Naive B cell (primary cell): ENCODE data around the gene NPHS1. TPM values are rescaled to one million over a fixed set of nuclear protein-coding genes. Genes with fewer than 3 reads are reported as not detected.

Experiments used
- ATAC-seq, 2 donors: fragments of 150-1000 bp; cut with Tn5 transposase; 2 replicates each; pipeline ENCODE4 v1.10.0; 2021; ENCODE audit warnings: low read depth in 2 of 2, mild to moderate bottlenecking in 2 of 2, moderate library complexity in 2 of 2
- DNase-seq: peaks from one replicate; pipeline ENCODE4 v3.0.0; 2022
- H3K27ac Mint-ChIP-seq, 6 donors: one replicate each; pipeline ENCODE4 v1.8.0; 2020 to 2022; ENCODE audit warnings: mild to moderate bottlenecking in 6 of 6, mixed read lengths in 6 of 6, moderate library complexity in 5 of 6, inconsistent platforms in 2 of 6
- H3K27me3 Mint-ChIP-seq, 3 donors: one replicate each; pipeline ENCODE4 v1.8.0; 2021 to 2022; ENCODE audit warnings: mixed read lengths in 3 of 3, mild to moderate bottlenecking in 1 of 3
- H3K36me3 Mint-ChIP-seq, 2 donors: one replicate each; pipeline ENCODE4 v1.8.0; 2020 to 2022; ENCODE audit warnings: mixed read lengths in 2 of 2, inconsistent platforms in 1 of 2, mild to moderate bottlenecking in 1 of 2
- H3K4me1 Mint-ChIP-seq, 3 donors: one replicate each; pipeline ENCODE4 v1.8.0; 2020 to 2022; ENCODE audit warnings: mixed read lengths in 3 of 3, inconsistent platforms in 1 of 3, mild to moderate bottlenecking in 1 of 3, moderate library complexity in 1 of 3
- H3K4me3 Mint-ChIP-seq, 8 donors: one replicate each; pipeline ENCODE4 v1.8.0; 2020 to 2022; ENCODE audit warnings: mild to moderate bottlenecking in 8 of 8, mixed read lengths in 8 of 8, moderate library complexity in 8 of 8, inconsistent platforms in 2 of 8
- H3K9me3 Mint-ChIP-seq, 7 donors: one replicate each; pipeline ENCODE4 v1.8.0; 2020 to 2022; ENCODE audit warnings: mixed read lengths in 7 of 7, mild to moderate bottlenecking in 5 of 7, inconsistent platforms in 2 of 7, moderate library complexity in 1 of 7
- polyA plus RNA-seq, 6 donors: library from polyadenylated mRNA; unstranded; fragments of 300-500 nt; fragmentation: Illumina TruSeq; gene quantifications; one replicate each; pipeline ENCODE4 v1.2.3, GENCODE V29; 2021; ENCODE audit warnings: low read depth in 6 of 6

The NPHS1 gene
- polyA plus RNA-seq, 6 donors from 2014 or later, result not detected

- no peaks in the 10 kb centered on the region for H3K36me3 Mint-ChIP-seq
- H3K27me3 Mint-ChIP-seq, result peaks cover 18 to 33% (median 25%) of the 10 kb centered on the region in 3 donors
- no peak overlapping the region for H3K4me3 Mint-ChIP-seq
- DNase-seq (no peak), ATAC-seq (no peak)
- H3K27ac Mint-ChIP-seq, result no peak overlapping the region
- H3K4me1 Mint-ChIP-seq, result peaks cover 7 to 10% (median 9%) of the 10 kb centered on the region in 3 donors
- no peaks in the 10 kb centered on the region for H3K9me3 Mint-ChIP-seq
These were observed 59.4 kb downstream of the NPHS1 start for GRCh38 chr19:35792888-35793287.

DNA sequence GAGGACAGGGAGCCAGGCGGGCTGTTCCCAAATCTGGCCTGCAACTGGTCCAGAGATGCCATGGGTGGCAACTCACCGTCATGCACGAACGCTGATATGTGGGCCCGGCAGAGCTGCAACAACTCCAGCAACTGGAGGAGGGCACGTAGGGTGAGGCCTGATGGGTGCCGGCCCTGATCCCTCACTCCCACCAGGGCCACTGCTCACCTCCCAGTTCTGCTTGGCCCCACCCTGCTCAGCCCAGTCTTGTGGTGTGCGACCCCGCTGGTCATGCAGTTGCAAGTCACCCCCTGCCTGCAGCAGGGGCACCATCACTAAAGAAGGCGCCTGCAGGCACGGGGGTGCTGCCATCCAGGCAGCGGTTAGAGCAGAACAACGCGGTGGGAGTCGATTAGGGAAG, 60.0 kb downstream of the NPHS1 start:
- peaks cover 14 to 27% (median 23%) of the 10 kb centered on the region in 3 donors for H3K27me3 Mint-ChIP-seq
- H3K4me3 Mint-ChIP-seq, result no peak overlapping the region
- H3K4me1 Mint-ChIP-seq, result peaks cover 6 to 7% (median 7%) of the 10 kb centered on the region in 3 donors
- H3K27ac Mint-ChIP-seq, result no peak overlapping the region
- no peaks in the 10 kb centered on the region for H3K9me3 Mint-ChIP-seq
- no peak for DNase-seq
- ATAC-seq, result no peak
- H3K36me3 Mint-ChIP-seq, result no peaks in the 10 kb centered on the region

GRCh38 chr19:35791814-35792279, 60.5 kb downstream of the NPHS1 start:
- H3K9me3 Mint-ChIP-seq, result no peaks in the 10 kb centered on the region
- peaks cover 2 to 3% (median 2%) of the 10 kb centered on the region in 3 donors for H3K4me1 Mint-ChIP-seq
- no peaks in the 10 kb centered on the region for H3K36me3 Mint-ChIP-seq
- no peak for DNase-seq
- H3K4me3 Mint-ChIP-seq, result no peak overlapping the region
- no peak overlapping the region for H3K27ac Mint-ChIP-seq
- peaks cover 9 to 23% (median 18%) of the 10 kb centered on the region in 3 donors for H3K27me3 Mint-ChIP-seq
- ATAC-seq, result no peak

DNA sequence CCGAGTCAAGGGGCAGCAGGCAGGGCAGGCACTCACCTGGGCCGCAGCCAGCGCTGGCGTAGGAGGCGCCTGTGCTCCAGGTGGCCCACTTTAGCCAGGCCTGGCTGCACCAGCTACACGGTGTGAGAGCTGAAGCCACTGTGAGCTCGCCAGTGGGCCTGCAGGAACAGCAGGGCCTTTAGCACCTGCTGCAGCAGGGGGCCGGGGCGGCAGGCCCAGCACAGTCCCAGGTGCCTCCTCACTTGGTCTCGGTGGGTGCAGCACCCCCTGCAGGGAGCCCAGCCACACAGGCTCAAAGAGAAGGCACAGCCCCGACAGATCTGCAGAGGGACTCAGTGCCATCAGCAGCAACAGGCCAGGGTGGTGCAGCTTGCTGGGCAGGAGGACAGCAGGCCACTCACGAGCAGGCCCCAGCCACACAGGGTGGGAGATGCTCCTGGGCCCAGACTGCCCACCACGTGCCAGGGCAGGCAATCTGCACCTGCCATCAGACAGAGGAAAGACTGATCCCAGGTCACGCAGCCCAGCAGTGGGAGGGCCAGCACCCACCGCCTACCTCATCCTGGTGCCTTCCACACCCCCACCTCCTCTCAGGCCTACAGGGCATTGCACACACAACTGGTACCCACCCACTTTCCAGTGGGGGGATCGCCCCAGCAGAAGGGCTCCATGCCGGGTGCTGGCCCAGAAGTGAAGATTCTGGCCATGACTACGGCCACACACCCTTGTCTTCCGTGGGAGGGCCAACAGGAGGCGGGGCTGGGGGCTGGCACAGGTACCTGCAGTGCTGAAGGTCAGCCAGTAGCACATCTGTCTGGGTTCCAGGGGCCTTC, 61.1 kb downstream of the NPHS1 start:
- Mint-ChIP-seq H3K9me3 (no peaks in the 10 kb centered on the region), H3K4me3 (no peak overlapping the region), H3K36me3 (no peaks in the 10 kb centered on the region), H3K27ac (no peak overlapping the region), H3K4me1 (peaks cover 0 to 2% (median 0%) of the 10 kb centered on the region in 3 donors), H3K27me3 (peaks cover 5 to 16% (median 12%) of the 10 kb centered on the region in 3 donors)
- ATAC-seq (peak in 1 of 2 donors; percentile 33), DNase-seq (no peak)

- peaks cover 0 to 12% (median 8%) of the 10 kb centered on the region in 3 donors for H3K27me3 Mint-ChIP-seq
- no peak for DNase-seq
- no peak for ATAC-seq
- H3K36me3 Mint-ChIP-seq, result no peaks in the 10 kb centered on the region
- H3K9me3 Mint-ChIP-seq, result no peaks in the 10 kb centered on the region
- no peak overlapping the region for H3K27ac Mint-ChIP-seq
- H3K4me1 Mint-ChIP-seq, result peaks cover 0 to 2% (median 0%) of the 10 kb centered on the region in 3 donors
- no peak overlapping the region for H3K4me3 Mint-ChIP-seq
These were observed 62.0 kb downstream of the NPHS1 start for GRCh38 chr19:35789978-35790944.

GRCh38 chr19:35789195-35789977, 62.9 kb downstream of the NPHS1 start:
- Mint-ChIP-seq H3K4me3 (no peak overlapping the region), H3K27me3 (peaks cover 0 to 12% (median 8%) of the 10 kb centered on the region in 3 donors), H3K36me3 (no peaks in the 10 kb centered on the region), H3K4me1 (peaks cover 0 to 2% (median 0%) of the 10 kb centered on the region in 3 donors), H3K9me3 (no peaks in the 10 kb centered on the region), H3K27ac (no peak overlapping the region)
- ATAC-seq, result no peak
- DNase-seq, result no peak

DNA sequence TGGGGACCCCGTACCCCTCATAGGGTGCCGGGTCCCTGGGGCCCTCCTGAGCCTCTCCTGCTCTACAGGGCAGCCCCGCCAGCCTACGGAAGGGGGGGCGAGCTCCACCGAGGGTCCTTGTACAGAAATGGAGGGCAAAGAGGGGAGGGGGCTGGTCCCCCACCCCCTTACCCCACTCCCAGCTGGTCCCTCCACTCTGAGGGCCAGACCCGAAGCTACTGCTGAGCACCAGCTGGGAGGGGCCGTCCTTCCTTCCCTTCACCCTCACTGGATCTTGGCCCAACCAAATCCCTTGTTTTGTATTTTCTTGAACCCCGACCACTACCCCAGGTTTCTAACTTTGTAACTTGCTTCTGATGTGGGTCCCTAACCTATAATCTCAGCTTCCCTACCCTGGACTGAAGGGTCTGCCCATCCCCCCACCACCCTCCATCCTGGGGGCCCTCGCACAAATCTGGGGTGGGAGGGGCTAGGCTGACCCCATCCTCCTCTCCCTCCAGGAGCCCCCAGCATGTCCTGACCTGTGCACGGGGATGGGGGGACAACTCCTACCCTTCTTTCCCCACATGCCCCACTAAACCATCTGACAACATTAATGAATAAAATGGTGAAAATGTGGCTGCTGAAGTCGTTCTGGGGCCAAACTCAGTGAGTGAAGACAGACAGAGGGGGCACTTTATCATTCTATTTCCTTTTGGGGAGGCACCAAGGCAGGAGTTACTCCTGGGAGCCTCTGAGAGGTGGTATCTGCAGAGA, 63.9 kb downstream of the NPHS1 start:
- no peak for DNase-seq

GRCh38 chr19:35787227-35787799, 65.0 kb downstream of the NPHS1 start:
- no peak for ATAC-seq
- no peaks in the 10 kb centered on the region for H3K9me3 Mint-ChIP-seq
- H3K27ac Mint-ChIP-seq, result no peak overlapping the region
- DNase-seq, result no peak
- H3K4me1 Mint-ChIP-seq, result peaks cover 0 to 10% (median 8%) of the 10 kb centered on the region in 3 donors
- no peak overlapping the region for H3K4me3 Mint-ChIP-seq
- no peaks in the 10 kb centered on the region for H3K36me3 Mint-ChIP-seq
- H3K27me3 Mint-ChIP-seq, result no peaks in the 10 kb centered on the region

More for the DNA sequence above, 63.9 kb downstream of the NPHS1 start:
- Mint-ChIP-seq H3K27me3 (peaks cover 0 to 6% (median 0%) of the 10 kb centered on the region in 3 donors), H3K9me3 (no peaks in the 10 kb centered on the region), H3K36me3 (no peaks in the 10 kb centered on the region), H3K4me1 (peaks cover 0 to 5% (median 2%) of the 10 kb centered on the region in 3 donors), H3K27ac (peak overlapping the region in 1 of 6 donors; percentile 63), H3K4me3 (no peak overlapping the region)
- ATAC-seq, result no peak

GRCh38 chr19:35786299-35787160, 65.8 kb downstream of the NPHS1 start:
- Mint-ChIP-seq H3K27me3 (no peaks in the 10 kb centered on the region), H3K4me3 (no peak overlapping the region), H3K4me1 (peaks cover 0 to 10% (median 8%) of the 10 kb centered on the region in 3 donors), H3K27ac (peak overlapping the region in 3 of 6 donors; percentile 54 to 82 (median 62)), H3K36me3 (no peaks in the 10 kb centered on the region), H3K9me3 (no peaks in the 10 kb centered on the region)
- ATAC-seq, result no peak
- no peak for DNase-seq

DNA sequence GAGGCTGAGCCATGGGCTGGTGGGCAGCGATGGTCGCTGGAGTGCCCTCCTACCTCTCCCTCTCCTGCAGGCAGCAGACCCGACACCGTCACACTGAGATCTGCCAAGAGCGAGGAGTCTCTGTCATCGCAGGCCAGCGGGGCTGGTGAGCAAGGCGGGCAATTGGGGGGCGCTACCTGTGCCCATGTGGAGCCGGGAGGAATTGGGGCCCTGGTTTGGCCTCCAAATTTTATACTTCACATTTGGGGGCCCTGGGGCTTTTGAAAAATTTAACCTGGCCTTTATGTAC, 67.0 kb downstream of the NPHS1 start:
- Mint-ChIP-seq H3K4me3 (no peak overlapping the region), H3K27ac (no peak overlapping the region), H3K4me1 (peaks cover 0 to 10% (median 8%) of the 10 kb centered on the region in 3 donors), H3K27me3 (no peaks in the 10 kb centered on the region), H3K36me3 (no peaks in the 10 kb centered on the region), H3K9me3 (no peaks in the 10 kb centered on the region)
- ATAC-seq (no peak), DNase-seq (no peak)

DNA sequence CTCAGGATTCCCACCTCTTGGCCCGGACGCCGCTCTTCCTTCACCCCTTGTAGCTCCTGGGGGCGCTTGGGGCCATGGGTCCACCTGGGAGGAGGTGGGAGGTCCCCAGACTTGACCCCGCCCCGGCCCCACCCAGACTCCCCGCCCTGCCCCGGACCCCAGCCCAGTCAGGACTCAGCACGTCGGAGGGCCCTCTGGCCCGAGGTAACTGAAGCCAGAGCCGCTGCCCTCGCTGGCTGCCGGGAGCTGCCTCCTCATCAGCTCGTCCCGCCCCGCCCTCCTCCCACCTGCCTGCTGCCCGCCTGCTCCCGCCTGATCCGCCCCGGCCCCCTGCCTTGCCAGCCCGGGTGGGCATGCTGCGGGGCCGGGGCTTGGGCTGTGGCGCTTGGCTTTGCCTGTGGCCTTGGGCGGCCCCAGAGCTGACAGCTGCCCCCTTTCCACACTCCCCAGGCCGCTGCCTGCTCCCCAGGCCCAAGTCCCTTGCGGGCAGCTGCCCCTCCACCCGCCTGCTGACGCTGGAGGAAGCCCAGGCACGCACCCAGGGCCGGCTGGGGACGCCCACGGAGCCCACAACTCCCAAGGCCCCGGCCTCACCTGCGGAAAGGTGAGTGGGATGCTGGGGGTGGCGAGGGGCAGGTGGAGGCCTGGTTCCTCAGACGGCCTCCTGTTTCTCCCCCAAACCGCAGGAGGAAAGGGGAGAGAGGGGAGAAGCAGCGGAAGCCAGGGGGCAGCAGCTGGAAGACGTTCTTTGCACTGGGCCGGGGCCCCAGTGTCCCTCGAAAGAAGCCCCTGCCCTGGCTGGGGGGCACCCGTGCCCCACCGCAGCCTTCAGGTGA, 67.6 kb downstream of the NPHS1 start:
- ATAC-seq (no peak), DNase-seq (no peak)
- Mint-ChIP-seq H3K9me3 (no peaks in the 10 kb centered on the region), H3K27ac (no peak overlapping the region), H3K27me3 (no peaks in the 10 kb centered on the region), H3K4me3 (no peak overlapping the region), H3K4me1 (peaks cover 0 to 10% (median 8%) of the 10 kb centered on the region in 3 donors), H3K36me3 (no peaks in the 10 kb centered on the region)
